SK-N-MC (cell line): ENCODE measurements around the gene RAD21L1.

Experiments
- EZH2 ChIP-seq: fragments of 200-600 bp; sonication (generic); IDR thresholded peaks from one replicate; pipeline ENCODE4 v1.6.1; 2017; ENCODE audit warnings: antibody characterized with exemption
- FOXP2 ChIP-seq: optimal IDR thresholded peaks from 2 replicates; pipeline ENCODE3; 2011; ENCODE audit warnings: mild to moderate bottlenecking, moderate library complexity; ENCODE audit not compliant: insufficient read depth; ENCODE audit errors: extremely low read length, control extremely low read depth
- POLR2AphosphoS5 ChIP-seq: IDR thresholded peaks from 2 replicates; pipeline ENCODE4 v1.6.1; 2012; ENCODE audit warnings: mild to moderate bottlenecking, low read depth, low read length, borderline replicate concordance

- TF ChIP-seq POLR2AphosphoS5 (no peak), EZH2 (no peak), FOXP2 (no peak)
These were observed 47.7 kb upstream of the RAD21L1 start for GRCh38 chr20:1178103-1178502.
